Body of pancreas (tissue), 4 donors: Measurements from ENCODE around the gene CALML3. TPM values are rescaled to one million over a fixed set of nuclear protein-coding genes. Genes with fewer than 3 reads are reported as not detected.

Experiments used
- ATAC-seq: fragments of 150-250 bp; one replicate; pipeline ENCODE4 v1.9.1; 2016
- DNase-seq, 4 donors: peaks; one replicate each; pipeline ENCODE4 v3.0.0-alpha.2; 2019
- H3K27ac ChIP-seq, 4 donors: fragments of 200-600 bp; sonication (generic); 1 replicate in 3 of 4; 2 replicates in 1 of 4; pipeline versions ENCODE4 v1.5.1 to v1.6.1; 2016 to 2019; ENCODE audit warnings: mild to moderate bottlenecking in 1 of 4, mixed read lengths in 1 of 4, moderate library complexity in 1 of 4
- H3K27me3 ChIP-seq, 2 donors: fragments of 200-600 bp; sonication (generic); one replicate each; pipeline ENCODE4 v1.6.0; 2016; ENCODE audit warnings: mild to moderate bottlenecking in 1 of 2
- H3K36me3 ChIP-seq, 2 donors: fragments of 200-600 bp; sonication (generic); replicated peaks in 1 of 2; 2 replicates each; pipeline ENCODE4 v1.5.1; 2016; ENCODE audit warnings: low read depth in 2 of 2; ENCODE audit not compliant: insufficient read depth in 1 of 2
- H3K4me1 ChIP-seq: fragments of 200-600 bp; sonication (generic); one replicate; pipeline ENCODE4 v1.6.0; 2016
- H3K4me3 ChIP-seq, 2 donors: fragments of 200-600 bp; sonication (generic); 1 replicate in 1 of 2; 2 replicates in 1 of 2; pipeline ENCODE4 v1.5.1; 2016 to 2019
- H3K9me3 ChIP-seq, 3 donors: fragments of 200-600 bp; sonication (generic); 1 replicate in 2 of 3; 2 replicates in 1 of 3; pipeline ENCODE4 v1.5.1; 2016
- POLR2A ChIP-seq, 3 donors: fragments of 450-650 bp; IDR thresholded peaks; one replicate each; pipeline ENCODE4 v1.6.1; 2016; ENCODE audit warnings: antibody characterized with exemption in 3 of 3, mild to moderate bottlenecking in 2 of 3
- WGBS, 2 donors: methylation state at CpG; one replicate each; pipeline ENCODE4 v1.1.5; 2017; 5-methylcytosine and 5-hydroxymethylcytosine counted together
- intact Hi-C: fragments of 100-400 bp; cut with DNase I; formaldehyde crosslinking; loops from one replicate; pipeline ENCODE4 v1.15.1; 2023
- total RNA-seq, 2 donors: library from RNA; depleted of rRNA; stranded (reverse); fragments of >200 nt; gene quantifications; one replicate each; pipeline ENCODE4 v1.1.0, GENCODE V29; 2016
- TF ChIP-seq, protein P1 (sequence below), 7 experiments: fragments of 450-650 bp in 4 of 7; fragments of 200-600 bp in 3 of 7; sonication (generic) in 3 of 7; IDR thresholded peaks; one replicate each; pipeline ENCODE4 v1.5.1; 2016 to 2019; ENCODE audit warnings: antibody characterized with exemption in 7 of 7

The CALML3 gene
- total RNA-seq, 2 donors from 2014 or later = not detected

DNA sequence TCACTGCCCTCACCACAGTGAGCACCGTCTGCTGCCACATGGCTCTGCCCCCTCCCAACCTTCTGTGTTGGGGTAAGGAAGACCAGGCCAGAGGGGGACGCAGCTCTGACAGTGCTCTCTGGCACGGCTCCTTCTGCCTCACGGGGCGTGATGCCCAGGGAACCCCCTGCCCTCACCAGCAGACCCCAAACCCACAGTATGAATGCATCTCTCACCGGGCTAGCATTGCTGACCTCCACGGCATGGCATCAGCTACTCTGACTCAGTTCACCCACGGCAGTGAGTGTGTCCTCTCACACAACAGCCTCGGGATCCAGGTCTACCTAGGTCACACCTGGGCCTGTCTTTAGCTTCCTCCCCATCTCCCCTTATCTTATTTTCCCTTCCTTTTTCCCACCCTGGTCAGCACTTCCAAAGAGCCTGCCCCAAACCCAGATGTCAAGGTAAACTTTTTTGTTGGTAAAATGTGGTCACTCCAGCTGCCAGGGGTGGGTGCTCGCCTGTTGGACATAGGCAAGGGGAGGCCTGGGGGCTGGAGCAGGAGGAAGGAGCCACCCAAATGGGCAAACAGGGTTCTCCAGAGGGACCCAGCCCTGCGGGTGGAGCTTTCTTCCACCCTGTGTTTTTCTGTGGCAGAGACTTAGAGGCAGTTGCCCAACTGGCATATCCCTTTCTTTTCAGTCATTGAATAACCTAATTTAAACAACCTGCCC, 4.4 kb downstream of the CALML3 start:
- Histone ChIP-seq H3K27ac (peak overlapping the region in 2 of 4 donors; percentile 10 to 12), H3K4me1 (peaks cover 6% of the 10 kb centered on the region), H3K27me3 (no peaks in the 10 kb centered on the region), H3K36me3 (no peaks in the 10 kb centered on the region), H3K4me3 (no peak overlapping the region), H3K9me3 (no peaks in the 10 kb centered on the region)
- no peak for ATAC-seq
- intact Hi-C loops = no loop called here
- TF ChIP-seq POLR2A (IDR thresholded peaks at IDR 0.05) = no peak
- TF ChIP-seq, protein P1, sequence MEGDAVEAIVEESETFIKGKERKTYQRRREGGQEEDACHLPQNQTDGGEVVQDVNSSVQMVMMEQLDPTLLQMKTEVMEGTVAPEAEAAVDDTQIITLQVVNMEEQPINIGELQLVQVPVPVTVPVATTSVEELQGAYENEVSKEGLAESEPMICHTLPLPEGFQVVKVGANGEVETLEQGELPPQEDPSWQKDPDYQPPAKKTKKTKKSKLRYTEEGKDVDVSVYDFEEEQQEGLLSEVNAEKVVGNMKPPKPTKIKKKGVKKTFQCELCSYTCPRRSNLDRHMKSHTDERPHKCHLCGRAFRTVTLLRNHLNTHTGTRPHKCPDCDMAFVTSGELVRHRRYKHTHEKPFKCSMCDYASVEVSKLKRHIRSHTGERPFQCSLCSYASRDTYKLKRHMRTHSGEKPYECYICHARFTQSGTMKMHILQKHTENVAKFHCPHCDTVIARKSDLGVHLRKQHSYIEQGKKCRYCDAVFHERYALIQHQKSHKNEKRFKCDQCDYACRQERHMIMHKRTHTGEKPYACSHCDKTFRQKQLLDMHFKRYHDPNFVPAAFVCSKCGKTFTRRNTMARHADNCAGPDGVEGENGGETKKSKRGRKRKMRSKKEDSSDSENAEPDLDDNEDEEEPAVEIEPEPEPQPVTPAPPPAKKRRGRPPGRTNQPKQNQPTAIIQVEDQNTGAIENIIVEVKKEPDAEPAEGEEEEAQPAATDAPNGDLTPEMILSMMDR (IDR thresholded peaks at IDR 0.05) = no peak
- WGBS, 2 donors = 79 to 84% methylated on average over 8 to 11 of the region's 11 CpGs
- peak in 1 of 4 donors; percentile 5 for DNase-seq

DNA sequence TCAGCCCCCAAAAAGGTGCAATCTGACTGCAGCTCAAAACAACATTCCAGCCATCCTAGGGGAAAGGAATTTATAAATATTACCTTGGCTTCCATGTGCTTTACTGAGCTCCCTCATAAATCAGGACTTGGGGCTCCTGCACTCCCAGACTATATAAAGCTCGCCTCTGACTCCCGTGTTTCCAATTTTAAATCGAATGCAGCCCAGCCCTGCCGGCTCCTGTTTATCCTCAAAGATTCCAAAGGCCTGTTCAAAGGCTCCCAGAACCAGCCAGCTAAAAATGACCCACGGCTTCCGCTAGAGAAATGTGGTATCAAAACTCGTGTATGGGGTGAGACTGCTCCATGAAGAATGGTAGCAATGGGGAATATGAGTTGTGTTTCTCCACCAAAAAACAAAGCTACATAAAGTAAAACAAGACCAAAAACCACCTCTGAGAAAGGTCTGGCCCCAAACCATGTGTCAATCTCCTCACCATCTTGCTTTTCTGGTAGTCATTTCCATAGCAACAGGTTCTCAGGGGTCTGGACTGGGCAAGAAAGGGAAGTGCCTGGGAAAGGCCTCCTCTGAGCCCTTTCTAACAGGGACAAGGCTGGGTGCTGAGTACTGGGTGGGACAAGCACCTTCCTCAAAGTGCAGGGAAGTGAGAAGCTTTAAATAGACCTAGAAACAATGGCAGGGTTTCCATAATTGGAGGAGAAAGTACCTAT, 5.1 kb downstream of the CALML3 start:
- peak overlapping the region in 2 of 4 donors; percentile 10 to 12 for H3K27ac ChIP-seq
- H3K36me3 ChIP-seq = no peaks in the 10 kb centered on the region
- peak; percentile 45 for ATAC-seq
- H3K4me3 ChIP-seq = no peak overlapping the region
- TF ChIP-seq, protein P1 (IDR thresholded peaks at IDR 0.05) = no peak
- no peaks in the 10 kb centered on the region for H3K27me3 ChIP-seq
- intact Hi-C loops = no loop called here
- WGBS, 2 donors = 56 to 67% methylated on average over 7 of the region's 7 CpGs
- peak in 1 of 4 donors; percentile 8 for DNase-seq
- no peaks in the 10 kb centered on the region for H3K9me3 ChIP-seq
- H3K4me1 ChIP-seq = peaks cover 6% of the 10 kb centered on the region

DNA sequence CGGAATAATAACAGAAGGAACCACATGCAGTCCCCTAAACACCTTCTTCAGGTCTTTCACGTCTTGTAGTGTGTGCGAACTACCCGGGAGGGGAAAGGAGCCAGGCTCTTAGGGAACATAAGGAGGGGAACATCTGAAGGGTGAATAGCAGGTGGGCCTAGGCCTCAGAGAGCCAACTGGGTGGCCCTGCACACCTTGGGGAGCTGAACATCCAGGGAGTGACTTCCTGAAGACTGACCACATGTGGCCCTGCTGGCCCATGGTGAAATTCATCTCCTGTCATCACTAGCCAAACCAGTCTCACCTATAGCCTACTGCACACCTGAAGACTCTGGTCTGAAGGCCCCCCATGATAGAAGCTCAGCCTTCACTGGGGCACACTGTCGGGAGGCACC, 5.6 kb downstream of the CALML3 start:
- H3K4me1 ChIP-seq = peaks cover 6% of the 10 kb centered on the region
- no peak overlapping the region for H3K4me3 ChIP-seq
- no peaks in the 10 kb centered on the region for H3K9me3 ChIP-seq
- no peak overlapping the region for H3K27ac ChIP-seq
- no peaks in the 10 kb centered on the region for H3K36me3 ChIP-seq
- DNase-seq (peak in 1 of 4 donors; percentile 2), ATAC-seq (no peak)
- H3K27me3 ChIP-seq = no peaks in the 10 kb centered on the region
- 89 to 94% methylated on average over 5 of the region's 5 CpGs for WGBS, 2 donors
- intact Hi-C loops = no loop called here
- no peak for TF ChIP-seq POLR2A (IDR thresholded peaks at IDR 0.05)
- TF ChIP-seq, protein P1 (IDR thresholded peaks at IDR 0.05) = no peak

DNA sequence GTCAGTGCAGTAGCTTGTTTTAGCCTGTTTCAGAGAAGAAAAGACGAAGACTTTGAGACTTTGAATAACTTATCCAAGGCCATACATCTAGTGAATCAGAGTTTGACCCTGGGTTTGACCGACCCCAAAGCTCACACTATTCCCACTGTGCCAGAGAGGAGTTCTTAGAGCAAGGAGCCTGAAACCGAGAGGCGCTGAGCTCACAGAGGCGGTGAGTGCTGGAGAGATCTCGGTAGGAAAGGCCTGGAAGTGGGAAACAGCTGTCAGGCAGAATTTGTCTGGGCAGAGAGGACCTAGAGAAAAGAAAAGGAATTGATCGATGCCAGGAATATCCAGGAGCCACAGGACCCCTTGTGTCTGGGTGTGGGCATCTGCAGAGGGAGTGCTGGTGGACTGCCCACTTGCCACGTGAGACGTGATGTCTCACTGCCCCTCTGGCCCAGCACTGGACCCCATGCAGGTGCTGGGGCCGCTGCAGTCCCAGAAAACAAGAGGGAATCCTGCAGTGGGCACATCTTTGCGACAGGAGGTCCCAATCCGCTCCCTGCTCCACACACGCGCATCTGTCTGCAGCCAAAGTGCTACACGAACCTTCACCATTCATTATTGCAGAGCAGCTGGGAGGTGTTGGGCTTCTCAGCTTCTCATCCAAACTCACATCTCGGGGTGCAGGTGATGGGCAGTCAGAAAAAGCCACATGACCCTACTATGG, 6.2 kb downstream of the CALML3 start:
- Histone ChIP-seq H3K27ac (no peak overlapping the region), H3K4me3 (no peak overlapping the region), H3K36me3 (no peaks in the 10 kb centered on the region), H3K4me1 (peaks cover 6% of the 10 kb centered on the region), H3K9me3 (no peaks in the 10 kb centered on the region), H3K27me3 (no peaks in the 10 kb centered on the region)
- peak in 1 of 4 donors; percentile 3 for DNase-seq
- TF ChIP-seq, protein P1 (IDR thresholded peaks at IDR 0.05) = no peak
- no peak for TF ChIP-seq POLR2A (IDR thresholded peaks at IDR 0.05)
- ATAC-seq = no peak
- intact Hi-C loops = no loop called here
- WGBS, 2 donors = 89 to 90% methylated on average over 16 of the region's 16 CpGs
